Right forelimb (tissue), 1 donor: ENCODE measurements around the gene CAV2.
A peak's percentile ranks its signal among the peaks of the same experiment; 100 is the strongest.

ENCODE experiments used
- DNase-seq: peaks from one replicate; pipeline ENCODE4 v3.0.0-alpha.2; 2018

Gene CAV2

DNA sequence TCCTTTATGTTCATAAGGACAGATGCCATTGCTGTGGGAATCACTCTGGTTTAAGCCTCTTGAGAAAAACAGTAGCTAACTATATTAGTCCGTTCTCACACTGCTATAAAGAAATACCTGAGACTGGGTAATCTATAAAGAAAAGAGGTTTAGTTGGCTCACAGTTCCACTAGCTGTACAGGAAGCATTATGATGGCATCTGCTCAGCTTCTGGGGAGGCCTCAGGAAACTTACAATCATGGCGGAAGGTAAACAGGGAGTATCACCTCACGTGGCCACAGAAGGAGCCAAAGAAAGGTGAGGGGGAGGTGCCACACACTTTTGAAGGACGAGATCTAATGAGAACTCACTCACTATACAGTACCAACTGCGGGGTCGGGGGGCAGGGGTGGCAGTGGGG lies 2.9 kb upstream of the CAV2 start:
- DNase-seq = no peak

DNA sequence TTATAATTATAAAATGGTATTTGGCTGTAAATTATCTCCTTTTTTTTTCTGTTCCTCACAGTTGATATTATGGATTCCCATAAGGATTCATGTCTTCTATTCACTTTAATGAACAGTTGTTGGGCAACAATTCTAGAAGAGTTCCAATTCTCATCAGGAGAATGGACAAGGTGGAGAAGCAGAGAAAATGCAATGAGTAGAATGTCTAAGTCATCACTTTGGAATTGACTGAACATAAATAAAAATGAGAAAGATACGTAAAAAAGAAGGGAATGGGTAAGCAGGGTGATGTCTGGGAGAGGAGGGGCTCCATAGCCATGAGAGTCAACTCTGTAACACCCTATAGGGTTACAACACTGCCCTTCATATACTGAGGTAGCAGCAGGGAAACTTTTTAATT lies 1.8 kb upstream of the CAV2 start:
- no peak for DNase-seq

DNA sequence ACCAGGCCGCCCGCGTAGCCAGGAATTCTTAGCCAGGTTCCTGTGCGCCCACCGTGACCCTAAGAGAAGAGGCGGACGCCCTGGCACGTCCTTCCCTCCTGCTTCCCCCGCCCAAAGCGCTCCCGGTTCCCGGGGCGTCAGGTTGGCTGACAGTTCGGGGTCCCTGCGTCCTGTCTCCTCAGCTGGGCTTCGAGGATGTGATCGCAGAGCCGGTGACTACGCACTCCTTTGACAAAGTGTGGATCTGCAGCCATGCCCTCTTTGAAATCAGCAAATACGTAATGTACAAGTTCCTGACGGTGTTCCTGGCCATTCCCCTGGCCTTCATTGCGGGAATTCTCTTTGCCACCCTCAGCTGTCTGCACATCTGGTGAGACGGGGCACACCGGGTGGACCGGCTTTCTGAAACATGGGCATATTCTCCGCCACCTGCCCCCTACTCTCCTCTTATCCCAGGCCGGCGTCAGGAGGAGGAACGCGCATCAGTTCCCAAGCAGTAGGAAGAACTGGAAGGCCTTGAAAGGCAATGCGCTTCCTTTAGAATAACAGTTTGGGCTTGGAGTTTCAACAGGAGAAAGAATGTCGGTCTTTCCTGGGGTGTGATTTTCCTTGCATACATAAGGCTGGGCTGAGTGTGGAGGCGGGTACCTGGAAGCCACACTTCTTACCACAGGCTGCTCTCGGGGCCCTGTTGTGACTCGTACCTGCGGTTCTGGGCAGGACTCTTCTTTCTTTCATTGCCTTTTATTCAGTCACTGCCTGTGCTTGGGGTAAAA lies 728 bp downstream of the CAV2 start:
- peak; percentile 67 for DNase-seq

DNA sequence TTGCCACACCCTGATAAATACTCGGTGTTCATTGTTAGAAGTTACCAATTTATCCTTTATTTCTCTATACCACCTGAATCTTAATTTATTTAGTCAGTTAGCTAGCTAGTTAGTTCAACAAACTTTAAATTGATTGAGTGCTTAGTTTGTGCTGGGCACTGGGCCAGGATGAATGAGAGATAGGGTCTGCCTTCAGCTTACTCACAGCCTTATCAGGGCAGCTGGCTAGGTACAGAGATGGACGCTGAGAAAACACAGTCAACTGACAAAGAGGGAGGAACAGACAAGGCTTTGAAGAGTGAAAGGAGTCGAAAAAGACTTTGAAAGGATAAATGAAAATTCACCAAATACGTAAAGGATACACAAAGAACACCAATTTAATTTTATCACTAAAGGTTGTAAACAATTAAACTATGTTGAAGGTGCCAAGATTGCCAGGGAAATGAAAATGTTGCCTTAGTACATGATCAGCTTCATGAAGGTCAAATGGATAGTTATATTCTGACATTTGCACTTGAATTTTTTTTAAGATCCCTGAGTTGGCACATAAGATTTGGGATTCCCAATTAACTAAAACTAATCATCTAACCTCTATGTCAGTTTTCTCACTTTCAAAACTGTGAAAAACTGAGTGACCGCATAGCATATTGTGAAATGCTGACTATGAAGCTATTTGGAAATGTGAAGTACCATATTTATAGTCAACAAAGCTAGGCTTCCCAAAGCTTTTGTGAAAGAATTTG lies 2.1 kb downstream of the CAV2 start:
- DNase-seq = no peak

DNA sequence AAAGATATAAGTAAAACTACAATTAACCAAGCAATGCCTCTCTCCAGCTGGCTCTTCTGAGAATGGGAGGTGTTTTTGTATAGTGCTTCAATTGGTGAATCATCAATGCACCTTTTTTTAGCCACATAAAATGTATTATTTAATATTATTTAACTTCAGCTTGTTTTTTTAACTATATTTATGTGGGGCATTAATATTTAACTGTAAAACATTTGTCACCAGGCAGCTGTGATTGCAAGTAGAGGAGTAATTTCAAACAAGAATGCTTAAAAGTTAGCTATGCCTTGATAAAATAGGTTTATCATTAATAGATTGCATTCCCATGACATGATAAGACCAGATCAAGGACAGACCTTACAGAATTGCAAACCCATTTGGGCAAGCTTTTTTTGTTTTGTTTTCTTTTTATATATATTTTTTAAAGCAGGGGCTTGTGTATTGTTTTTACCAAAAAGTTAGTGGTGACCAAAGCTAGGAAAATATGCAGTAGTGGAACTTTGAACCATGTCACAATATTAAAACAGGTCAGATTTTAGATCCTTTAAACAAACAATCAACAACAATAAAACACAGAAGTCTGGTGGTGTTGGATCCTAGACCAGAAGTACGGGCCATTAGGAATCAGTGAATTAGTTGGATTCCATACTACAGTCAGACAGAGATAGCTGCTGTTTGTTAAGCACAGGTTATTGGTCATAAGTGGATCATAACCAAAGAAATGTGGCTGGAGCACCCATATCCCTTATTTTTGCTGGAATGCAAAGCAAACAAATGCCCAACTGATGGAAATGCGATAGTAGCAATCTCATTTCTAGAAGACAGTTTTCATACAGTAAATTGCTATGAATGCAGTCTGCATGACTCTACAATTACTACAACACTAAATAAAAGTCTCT lies 2.9 kb downstream of the CAV2 start:
- DNase-seq = no peak

DNA sequence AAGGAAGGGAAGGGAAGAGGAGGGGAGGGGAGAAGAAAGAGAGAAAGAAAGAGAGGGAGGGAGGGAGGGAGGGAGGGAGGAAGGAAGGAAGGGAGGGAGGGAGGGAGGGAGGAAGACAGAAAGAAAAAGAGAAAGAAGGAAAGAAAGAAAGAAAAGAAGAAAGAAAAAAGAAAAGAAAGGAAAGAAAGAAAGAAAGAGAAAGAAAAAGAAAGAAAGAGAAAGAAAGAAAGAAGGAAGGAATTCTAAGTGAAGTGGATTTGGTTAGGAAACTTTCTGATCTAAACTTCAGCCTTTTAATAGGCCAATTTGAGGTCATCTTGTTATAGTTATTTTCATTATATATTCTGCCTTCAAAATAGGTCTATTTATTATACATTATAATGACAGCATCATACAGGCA lies 4.3 kb downstream of the CAV2 start:
- no peak for DNase-seq

DNA sequence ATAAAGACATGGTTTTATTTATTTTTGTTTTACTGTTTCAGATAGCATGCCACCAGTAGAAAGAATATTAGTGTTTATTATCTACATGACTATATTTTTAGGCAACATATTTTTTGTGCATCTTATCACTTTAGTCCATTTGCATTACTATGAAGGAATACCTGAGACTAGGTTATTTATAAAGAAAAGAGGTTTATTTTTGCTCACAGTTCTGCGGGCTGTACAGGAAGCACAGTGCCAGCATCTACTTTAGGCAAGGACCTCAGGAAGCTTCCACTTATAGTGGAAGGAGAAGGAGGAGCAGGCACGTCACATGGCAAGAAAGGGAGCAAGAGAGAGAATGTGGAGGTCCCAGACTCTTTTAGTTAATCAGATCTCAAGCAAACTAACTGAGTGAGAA lies 5.7 kb downstream of the CAV2 start:
- no peak for DNase-seq

DNA sequence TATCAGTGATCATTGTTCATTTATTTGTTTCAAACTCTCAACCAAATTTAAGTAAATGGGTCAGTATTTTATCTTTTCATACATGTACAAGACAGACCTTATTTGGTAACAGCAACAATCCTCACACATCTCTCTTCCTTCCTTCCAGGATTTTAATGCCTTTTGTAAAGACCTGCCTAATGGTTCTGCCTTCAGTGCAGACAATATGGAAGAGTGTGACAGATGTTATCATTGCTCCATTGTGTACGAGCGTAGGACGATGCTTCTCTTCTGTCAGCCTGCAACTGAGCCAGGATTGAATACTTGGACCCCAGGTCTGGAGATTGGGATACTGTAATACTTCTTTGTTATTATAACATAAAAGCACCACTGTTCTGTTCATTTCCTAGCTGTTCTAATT lies 6.3 kb downstream of the CAV2 start:
- no peak for DNase-seq

DNA sequence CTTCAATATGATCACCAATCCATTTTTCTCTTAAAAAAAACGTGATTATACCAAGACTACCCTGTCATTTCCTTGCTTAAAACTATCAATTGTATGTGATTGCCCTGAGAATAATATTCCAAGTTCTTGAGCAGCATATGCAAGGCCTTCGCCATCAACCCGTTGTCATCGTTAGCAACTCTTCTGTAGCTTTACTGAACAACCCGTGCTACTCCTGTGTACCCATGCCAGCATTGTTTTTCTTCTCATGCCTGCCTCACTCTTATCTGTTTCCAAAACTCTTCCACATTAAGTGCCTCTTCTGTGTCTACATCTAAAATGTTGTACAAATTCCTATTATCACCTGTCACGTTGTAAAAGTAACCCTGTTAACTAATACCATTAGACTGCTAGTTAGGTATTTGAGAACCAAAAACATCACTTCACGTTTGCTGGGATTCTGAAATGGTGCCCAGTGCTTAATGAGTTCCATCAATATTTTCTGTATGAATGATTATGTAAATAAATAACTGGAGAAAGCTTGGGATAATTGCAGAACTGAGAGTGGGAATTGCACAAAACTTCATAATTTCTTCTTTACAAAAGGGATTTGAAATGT lies 10.5 kb downstream of the CAV2 start:
- no peak for DNase-seq

DNA sequence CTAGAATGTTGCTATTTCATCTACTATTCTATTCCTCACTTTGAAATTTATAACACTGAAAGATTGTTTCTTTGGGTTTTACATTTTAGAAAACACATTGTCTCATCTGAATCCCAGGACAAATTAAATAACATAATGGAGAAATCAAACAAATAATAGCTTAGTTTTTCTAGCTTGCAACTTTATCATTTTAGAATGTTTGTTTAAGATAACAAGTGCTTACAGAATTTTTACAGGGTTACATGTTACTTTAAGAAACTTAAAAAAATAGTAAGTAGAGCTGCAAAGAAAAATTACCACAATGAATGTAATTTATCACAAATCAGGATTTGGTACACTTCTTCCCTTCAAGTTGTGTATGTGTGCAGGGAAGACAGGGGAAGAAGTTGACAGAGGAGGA lies 11.3 kb downstream of the CAV2 start:
- DNase-seq = no peak

DNA sequence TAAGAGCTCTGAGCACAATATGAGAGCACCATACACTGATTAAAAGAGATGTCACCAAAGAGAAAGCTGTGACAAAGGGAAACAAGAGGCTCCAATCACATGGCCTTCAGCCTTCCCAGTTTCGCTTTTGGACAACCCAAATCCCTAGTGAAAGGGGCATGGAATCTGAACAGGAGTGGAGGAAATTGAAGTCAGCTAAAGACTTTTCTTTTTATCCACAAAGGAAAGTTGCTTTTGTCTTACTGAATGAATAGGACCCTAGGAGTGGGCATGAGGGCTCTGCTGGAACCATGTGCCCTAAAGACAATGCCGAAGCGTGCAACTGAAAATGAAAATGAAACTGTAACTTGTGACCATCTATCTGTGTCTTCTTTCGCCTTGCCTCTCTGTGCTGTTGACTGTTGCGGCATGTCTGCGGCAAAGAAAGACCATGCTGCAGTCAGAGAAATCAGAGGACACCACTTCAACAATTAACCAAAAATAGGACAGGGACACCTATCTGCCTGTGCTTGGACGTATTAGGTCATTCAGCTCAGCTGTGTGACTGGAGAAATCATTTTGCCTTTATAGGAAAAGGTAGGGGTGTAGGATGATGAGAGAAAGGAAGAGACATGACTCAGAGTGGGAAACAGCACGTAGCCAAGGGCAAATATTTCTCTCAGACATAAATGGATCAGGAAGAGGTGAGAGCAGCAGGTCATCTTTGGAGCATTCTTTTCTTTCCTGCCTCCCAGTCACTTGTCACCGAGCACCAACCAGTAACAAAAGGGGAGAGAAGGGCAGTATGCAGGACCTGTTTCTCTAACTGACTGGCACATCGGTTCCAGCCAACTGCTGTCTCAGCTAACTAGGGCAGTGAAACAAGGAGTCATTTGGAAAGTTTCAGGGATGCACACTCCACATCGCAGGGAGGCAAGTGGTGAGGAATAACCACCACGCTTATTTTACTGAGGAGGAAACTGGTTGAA lies 12.3 kb downstream of the CAV2 start:
- no peak for DNase-seq

DNA sequence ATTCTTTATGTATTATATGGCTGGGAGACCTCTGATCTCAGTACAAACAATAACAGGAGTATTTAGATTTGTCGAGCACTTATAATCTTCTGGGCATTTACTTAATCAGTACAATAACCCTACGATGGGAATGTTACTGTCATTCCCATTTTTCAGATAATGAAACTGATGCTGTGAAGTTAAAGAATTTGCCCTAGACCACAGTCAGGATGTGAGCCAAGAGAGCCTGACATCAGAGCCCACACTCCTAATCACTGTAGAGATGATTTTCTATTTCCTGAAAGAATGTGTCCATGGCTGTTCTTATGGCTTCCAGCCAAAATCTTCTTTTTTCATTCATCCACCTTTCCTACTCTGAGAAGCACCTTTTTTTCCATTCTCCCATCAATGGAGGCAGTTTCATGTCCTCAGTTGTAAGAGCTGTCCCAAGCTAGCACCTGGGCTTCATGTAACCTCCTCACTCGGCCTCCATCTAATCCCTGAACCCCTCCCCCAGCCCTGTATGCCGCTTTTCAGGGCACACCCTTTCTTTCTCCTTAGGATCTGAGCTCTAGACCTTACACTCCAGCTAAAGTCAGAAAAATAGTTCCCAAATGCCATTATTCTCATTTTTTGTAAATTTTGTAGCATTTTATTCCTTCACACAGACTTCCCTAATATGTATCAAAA lies 13.1 kb downstream of the CAV2 start:
- DNase-seq = no peak

DNA sequence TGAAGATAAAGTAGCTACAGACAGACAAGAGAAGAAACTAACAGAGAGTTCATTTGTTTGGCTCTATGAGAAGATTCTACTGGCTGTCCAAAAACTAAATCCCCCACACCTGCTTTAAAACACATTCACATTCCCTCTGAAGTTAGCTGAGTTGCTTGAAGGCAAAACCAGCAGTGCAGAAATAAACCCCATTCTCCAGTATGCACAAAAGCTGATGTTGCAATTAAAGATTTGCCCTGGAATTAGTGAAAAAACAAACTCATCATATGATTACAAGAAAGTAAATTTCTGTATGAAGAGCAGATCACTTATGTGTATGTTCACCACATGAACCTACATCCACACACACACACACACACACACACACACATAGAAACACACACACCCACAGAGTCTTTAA lies 16.0 kb downstream of the CAV2 start:
- no peak for DNase-seq

DNA sequence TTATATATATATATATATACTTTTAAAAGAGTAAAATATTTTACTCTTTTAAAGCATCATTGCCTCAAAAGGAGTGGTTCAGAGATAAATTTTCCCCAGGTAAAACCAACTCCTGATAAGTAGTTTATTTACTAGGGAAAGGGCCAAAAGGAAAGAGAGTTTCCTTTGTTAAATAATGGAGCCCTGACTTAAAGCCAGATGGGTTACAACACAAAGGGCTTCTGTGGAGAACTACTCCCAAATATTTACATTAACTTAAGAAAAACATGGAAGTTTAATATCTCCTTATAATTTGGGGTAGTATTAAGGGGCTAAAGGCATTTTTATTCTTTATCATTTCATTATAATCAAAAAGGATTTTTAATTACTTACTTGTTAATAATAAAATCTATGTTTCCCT lies 16.8 kb downstream of the CAV2 start:
- no peak for DNase-seq

DNA sequence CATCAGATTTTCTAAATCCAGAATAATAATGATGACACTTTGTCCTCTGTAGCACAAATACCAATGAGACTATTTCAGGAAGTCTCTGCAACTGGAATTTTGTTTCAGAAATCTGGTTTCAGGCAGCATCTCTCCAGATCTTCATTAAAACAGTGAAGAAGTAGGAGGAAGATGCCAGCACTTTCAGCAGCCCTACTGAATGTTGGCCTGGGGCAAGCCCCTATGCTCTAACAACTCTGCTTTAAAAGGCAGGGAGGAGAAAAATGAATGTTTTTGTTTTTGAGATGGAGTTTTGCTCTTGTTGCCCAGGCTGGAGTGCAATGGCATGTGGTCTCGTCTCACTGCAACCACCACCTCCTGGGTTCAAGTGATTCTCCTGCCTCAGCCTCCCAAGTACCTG lies 18.1 kb downstream of the CAV2 start:
- no peak for DNase-seq

DNA sequence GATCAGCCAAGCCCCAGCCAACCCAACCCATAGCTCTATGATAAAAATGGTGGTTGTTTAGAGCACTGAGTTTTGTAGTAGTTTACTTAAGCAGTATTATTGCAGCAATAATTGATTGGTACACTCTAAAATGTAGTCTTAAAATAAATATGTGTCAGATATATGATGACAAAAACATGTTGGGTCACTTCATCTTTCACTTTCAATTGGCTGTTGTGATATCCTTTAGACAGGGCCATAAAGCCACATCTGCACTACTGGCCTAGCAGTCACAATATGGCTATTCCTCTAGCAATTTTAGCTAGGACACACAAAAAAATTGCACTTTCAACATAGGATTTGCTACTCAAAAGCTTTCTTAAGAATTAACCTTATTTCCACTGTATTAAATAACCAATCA lies 19.4 kb downstream of the CAV2 start:
- DNase-seq = no peak

DNA sequence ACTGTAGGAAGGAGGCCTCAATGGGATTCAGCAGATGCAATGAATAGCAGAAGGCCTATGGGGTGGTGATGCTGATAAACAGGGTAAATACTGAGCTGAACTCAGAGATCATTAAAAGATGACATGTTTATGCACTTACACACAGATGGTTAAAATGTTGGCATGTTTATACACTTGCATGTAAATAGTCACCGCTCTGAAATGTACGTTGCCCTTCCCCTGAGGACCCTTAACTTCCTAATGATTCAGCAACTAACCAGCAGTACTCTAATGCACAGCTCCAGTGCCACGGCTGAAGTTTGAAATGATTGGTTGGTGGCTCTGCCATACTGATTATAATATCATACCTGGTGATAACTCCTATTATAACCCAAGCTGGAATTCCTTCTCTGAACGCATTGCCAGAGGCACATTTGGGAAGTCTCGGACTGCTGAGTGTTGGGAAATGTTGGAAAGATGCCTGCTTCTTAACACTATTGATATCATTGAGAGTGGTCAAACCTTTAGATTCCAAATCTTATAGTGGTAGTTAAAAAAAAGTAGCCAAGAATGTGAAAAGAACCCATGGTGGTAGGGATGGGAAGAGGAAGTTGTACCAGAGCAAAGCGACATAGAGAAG lies 21.6 kb downstream of the CAV2 start:
- DNase-seq = no peak

DNA sequence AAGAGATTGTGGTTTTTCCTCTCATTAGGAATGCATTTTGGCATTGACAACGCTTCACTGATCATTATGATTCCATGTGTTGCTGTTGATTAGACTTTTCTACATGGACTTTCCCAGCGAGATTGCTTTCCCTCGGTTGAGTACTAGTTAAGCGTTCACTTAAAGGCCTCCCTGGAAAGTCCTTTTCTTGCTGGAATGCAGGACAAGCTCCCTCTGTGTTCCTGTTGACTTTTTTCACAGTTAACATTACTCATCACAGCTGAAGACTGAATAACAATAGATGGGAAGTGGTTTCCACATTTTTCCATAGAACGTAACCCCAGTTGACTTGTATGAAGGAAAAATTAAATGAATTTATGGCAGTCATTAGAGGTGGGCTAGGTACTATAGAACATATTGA lies 22.7 kb downstream of the CAV2 start:
- no peak for DNase-seq

DNA sequence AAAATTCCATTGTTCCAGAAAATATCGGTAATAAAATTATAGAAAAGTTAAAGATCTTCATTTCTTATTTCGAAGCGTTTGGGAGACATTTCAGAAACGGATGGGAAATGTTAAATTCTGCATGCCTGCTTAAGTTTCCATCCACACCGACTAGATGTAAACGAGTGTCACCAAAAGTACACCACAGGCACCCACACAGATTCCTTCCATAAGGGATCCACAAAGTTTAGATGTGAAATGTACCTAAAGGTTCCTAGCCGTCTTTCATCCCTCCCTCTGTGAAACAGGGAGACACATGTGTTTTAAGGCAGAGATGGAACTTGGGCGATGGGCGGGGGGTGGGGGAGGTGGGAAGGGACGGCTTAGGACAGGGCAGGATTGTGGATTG lies 24.7 kb downstream of the CAV2 start:
- DNase-seq = no peak

DNA sequence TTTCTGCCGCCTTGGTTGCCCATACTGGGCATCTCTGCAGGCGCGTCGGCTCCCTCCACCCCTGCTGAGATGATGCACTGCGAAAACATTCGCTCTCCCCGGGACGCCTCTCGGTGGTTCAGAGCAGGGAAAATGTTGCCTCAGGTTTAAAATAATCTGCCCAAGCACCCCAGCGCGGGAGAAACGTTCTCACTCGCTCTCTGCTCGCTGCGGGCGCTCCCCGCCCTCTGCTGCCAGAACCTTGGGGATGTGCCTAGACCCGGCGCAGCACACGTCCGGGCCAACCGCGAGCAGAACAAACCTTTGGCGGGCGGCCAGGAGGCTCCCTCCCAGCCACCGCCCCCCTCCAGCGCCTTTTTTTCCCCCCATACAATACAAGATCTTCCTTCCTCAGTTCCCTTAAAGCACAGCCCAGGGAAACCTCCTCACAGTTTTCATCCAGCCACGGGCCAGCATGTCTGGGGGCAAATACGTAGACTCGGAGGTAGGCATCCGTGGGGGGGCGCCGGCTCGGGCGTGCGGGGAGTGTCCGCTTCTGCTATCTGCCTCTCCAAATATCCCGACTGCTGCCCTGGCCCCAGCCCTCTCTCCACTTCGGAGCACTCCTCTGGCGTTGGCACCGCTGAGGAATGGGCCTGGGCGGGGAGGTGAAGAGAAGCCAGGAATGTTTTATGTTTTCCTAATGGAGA lies 25.2 kb downstream of the CAV2 start, which contains the start of gene CAV1:
TSS of gene CAV1 (plus strand) at position 428 of the 689 bp plus-strand sequence. CDS start at position 455, 27 bp downstream.
- peak; percentile 81 for DNase-seq
